K562 (cell line): Measurements from ENCODE around the gene TSHZ1. TPM values are rescaled to one million over a fixed set of nuclear protein-coding genes. Genes with fewer than 3 reads are reported as not detected.

ENCODE experiments used
- CBX8 ChIP-seq: fragments of 200-600 bp; sonication (generic); IDR thresholded peaks from 2 replicates; pipeline ENCODE4 v1.6.1; 2012; ENCODE audit warnings: borderline replicate concordance, mixed run types, low read depth, mild to moderate bottlenecking, moderate library complexity, mixed read lengths, low read length, control low read depth, inconsistent platforms; ENCODE audit not compliant: poor library complexity, severe bottlenecking; ENCODE audit errors: extremely low read depth
- DLX4 ChIP-seq: fragments of 250-450 bp; sonication (Bioruptor Pico); IDR thresholded peaks from 2 replicates; pipeline ENCODE4 v1.6.1; 2021; ENCODE audit warnings: mild to moderate bottlenecking
- EGR1 ChIP-seq: fragments of 450-650 bp; conservative IDR thresholded peaks from 2 replicates; pipeline ENCODE4 v1.6.1; 2017; ENCODE audit warnings: mild to moderate bottlenecking
- HNRNPLL ChIP-seq: fragments of 200-400 bp; formaldehyde crosslinking; IDR thresholded peaks from 2 replicates; pipeline ENCODE4 v1.6.1; 2017; ENCODE audit warnings: low read length, low read depth, mild to moderate bottlenecking; ENCODE audit not compliant: poor library complexity, severe bottlenecking
- KAT8 ChIP-seq: fragments of 450-650 bp; IDR thresholded peaks from 2 replicates; pipeline ENCODE4 v1.6.1; 2016; ENCODE audit warnings: low read depth, mild to moderate bottlenecking
- KDM5B ChIP-seq: fragments of 200-600 bp; sonication (generic); IDR thresholded peaks from 2 replicates; pipeline ENCODE4 v1.6.1; 2012; ENCODE audit warnings: low read depth, mild to moderate bottlenecking, moderate library complexity, low read length, control low read depth, inconsistent platforms; ENCODE audit not compliant: insufficient replicate concordance
- MAFK ChIP-seq: IDR thresholded peaks from 2 replicates; pipeline ENCODE4 v1.6.1; 2011; ENCODE audit warnings: low read length, improper control_type of control experiment
- MNT ChIP-seq, 2 experiments: fragments of 450-650 bp; conservative IDR thresholded peaks; 2 replicates each; pipeline ENCODE4 v1.6.1; 2017; ENCODE audit warnings: mild to moderate bottlenecking in 2 of 2, moderate library complexity in 2 of 2
- NBN ChIP-seq: fragments of 450-650 bp; IDR thresholded peaks from 2 replicates; pipeline ENCODE4 v1.6.1; 2016; ENCODE audit warnings: low read depth, mild to moderate bottlenecking
- PHF8 ChIP-seq: fragments of 200-600 bp; sonication (generic); IDR thresholded peaks from 2 replicates; pipeline ENCODE4 v1.6.1; 2012; ENCODE audit warnings: mixed run types, mild to moderate bottlenecking, inconsistent platforms, low read length, moderate library complexity, borderline replicate concordance
- RBFOX2 ChIP-seq: fragments of 200-400 bp; formaldehyde crosslinking; IDR thresholded peaks from 2 replicates; pipeline ENCODE4 v1.6.1; 2017; ENCODE audit warnings: low read depth, mild to moderate bottlenecking, low read length, moderate library complexity
- TAF1 ChIP-seq: IDR thresholded peaks from 2 replicates; pipeline ENCODE4 v1.6.1; 2011; ENCODE audit warnings: mild to moderate bottlenecking, low read length, moderate library complexity; ENCODE audit not compliant: insufficient read depth, control insufficient read depth, severe bottlenecking; ENCODE audit errors: extremely low read depth
- TEAD4 ChIP-seq, 2 experiments: sonication (generic) in 1 of 2; formaldehyde crosslinking in 1 of 2; IDR thresholded peaks; 2 replicates each; pipeline versions ENCODE4 v1.6.1 to v1.8.0; 2012 to 2022; ENCODE audit warnings: borderline replicate concordance in 1 of 2, inconsistent platforms in 1 of 2, low read length in 1 of 2, mild to moderate bottlenecking in 1 of 2, missing genetic modification reagents in 1 of 2
- THRB ChIP-seq: fragments of 450-650 bp; formaldehyde crosslinking; conservative IDR thresholded peaks from 2 replicates; pipeline ENCODE4 v1.4.0; 2022; ENCODE audit warnings: mild to moderate bottlenecking, missing genetic modification characterization
- ZBED1 ChIP-seq: IDR thresholded peaks from 2 replicates; pipeline ENCODE4 v1.6.1; 2014
- ZNF197 ChIP-seq: fragments of 200-800 bp; sonication (Bioruptor generic); IDR thresholded peaks from 2 replicates; pipeline ENCODE4 v1.6.1; 2016; ENCODE audit warnings: low read depth, missing genetic modification characterization, missing compliant biosample characterization
- ZNF23 ChIP-seq: fragments of 250-450 bp; sonication (Bioruptor Pico); IDR thresholded peaks from 2 replicates; pipeline ENCODE4 v1.4.0; 2020; ENCODE audit warnings: mild to moderate bottlenecking
- ZNF24 ChIP-seq: fragments of 450-650 bp; IDR thresholded peaks from 2 replicates; pipeline ENCODE4 v1.6.1; 2016
- ZNF282 ChIP-seq: sonication (generic); formaldehyde crosslinking; IDR thresholded peaks from 2 replicates; pipeline ENCODE4 v1.8.1; 2023; ENCODE audit warnings: missing genetic modification reagents
- ZNF717 ChIP-seq: fragments of 250-450 bp; sonication (Bioruptor Pico); IDR thresholded peaks from 2 replicates; pipeline ENCODE4 v1.5.0; 2021
- ZNF75A ChIP-seq: fragments of 450-650 bp; formaldehyde crosslinking; IDR thresholded peaks from 2 replicates; pipeline ENCODE4 v1.4.0; 2020; ENCODE audit warnings: mild to moderate bottlenecking
- ZSCAN32 ChIP-seq: fragments of 450-650 bp; formaldehyde crosslinking; IDR thresholded peaks from 2 replicates; pipeline ENCODE4 v1.4.0; 2020; ENCODE audit warnings: mild to moderate bottlenecking, moderate library complexity
- polyA plus RNA-seq, 8 experiments: library from polyadenylated mRNA; depleted of rRNA in 4 of 8; stranded (reverse) in 5 of 8; unstranded in 3 of 8; fragments of >200 nt; fragmentation: Nextera tagmentation in 2 of 8; fragmentation: Illumina TruSeq in 1 of 8; extraction: Ambion mirVana in 2 of 8; extraction: Trizol in 1 of 8; gene quantifications; 2 replicates each; pipeline versions ENCODE4 v1.2.1 to v1.2.3, GENCODE V29; 2011 to 2014; ENCODE audit warnings: inconsistent platforms in 1 of 8, missing spikeins in 1 of 8
- total RNA-seq, 7 experiments: library from RNA; depleted of rRNA in 6 of 7; stranded (reverse); fragments of >200 nt in 6 of 7; fragmentation: Illumina TruSeq in 2 of 7; extraction: Trizol in 2 of 7; gene quantifications; 2 replicates each; pipeline versions ENCODE4 v1.2.1 to v1.2.3, GENCODE V29; 2011 to 2021; ENCODE audit warnings: low replicate concordance in 1 of 7
- TF ChIP-seq, protein P1 (sequence below), 3 experiments: IDR thresholded peaks in 2 of 3; conservative IDR thresholded peaks in 1 of 3; 2 replicates each; pipeline ENCODE4 v1.5.1; 2011 to 2012; ENCODE audit warnings: low read length in 3 of 3, mild to moderate bottlenecking in 3 of 3, control low read depth in 2 of 3, improper control_type of control experiment in 1 of 3, inconsistent platforms in 1 of 3, low read depth in 1 of 3, mixed read lengths in 1 of 3, moderate library complexity in 1 of 3; ENCODE audit not compliant: insufficient read depth in 2 of 3

Gene TSHZ1
- total and polyA plus RNA-seq, 9 of the 15 experiments (the other 6 are each of a cell fraction or from before 2014, with no cell fraction given) = 1.1 to 7.2 (median 2.7) TPM

DNA sequence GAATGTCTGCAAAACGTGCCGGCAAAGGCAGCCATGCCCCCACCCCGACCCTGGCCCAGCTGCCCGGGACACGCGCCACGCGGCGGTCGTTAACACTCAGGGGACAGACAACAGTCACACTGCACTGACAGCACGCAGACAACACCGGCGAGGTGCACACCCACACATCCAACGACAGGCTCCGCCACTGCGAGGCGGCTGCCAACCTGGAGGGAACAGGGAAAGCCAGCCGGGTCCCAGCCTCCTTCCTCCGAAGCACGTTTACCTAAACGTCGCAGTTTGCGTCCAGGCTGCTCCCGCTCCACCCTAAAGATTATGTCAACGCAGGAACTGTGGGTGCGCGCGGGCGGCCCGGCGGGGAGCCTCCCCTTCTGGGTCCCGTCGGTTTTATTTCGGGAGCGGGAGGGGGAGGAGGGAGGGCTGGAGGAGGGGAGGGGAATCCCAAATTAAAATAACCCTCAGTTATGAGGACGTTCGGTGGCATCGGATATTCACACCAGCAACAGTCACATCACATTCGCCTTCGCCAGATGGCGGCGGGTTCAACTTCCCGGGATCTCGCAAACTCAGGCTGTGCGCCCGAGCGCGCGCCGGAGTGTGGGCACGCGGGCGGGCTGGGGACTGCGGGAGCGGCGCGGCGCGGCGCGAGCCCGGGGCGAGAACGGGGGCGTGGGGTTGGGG lies 2.3 kb upstream of the TSHZ1 start (continued):
- TF ChIP-seq ZNF197 = 0 out of 2 replicates have a peak, but pooled peaks have one; percentile 14
- TF ChIP-seq ZNF24 = no peak
- TF ChIP-seq ZNF23 (CRISPR knock-in tag) = no peak
- no peak for TF ChIP-seq TEAD4 (IDR thresholded peaks at IDR 0.05; ENCODE audit: low read length)
- no peak for TF ChIP-seq TEAD4 (CRISPR knock-in tag; IDR thresholded peaks at IDR 0.05; ENCODE audit: borderline replicate concordance)
- TF ChIP-seq ZBED1 = no peak
- no peak for TF ChIP-seq ZNF282 (CRISPR knock-in tag)
- no peak for TF ChIP-seq ZNF75A (CRISPR knock-in tag)
- TF ChIP-seq PHF8 = no peak
- TF ChIP-seq TAF1 = peak; percentile 19
- no peak for TF ChIP-seq ZNF717
- TF ChIP-seq ZSCAN32 = no peak
- TF ChIP-seq, protein P1, sequence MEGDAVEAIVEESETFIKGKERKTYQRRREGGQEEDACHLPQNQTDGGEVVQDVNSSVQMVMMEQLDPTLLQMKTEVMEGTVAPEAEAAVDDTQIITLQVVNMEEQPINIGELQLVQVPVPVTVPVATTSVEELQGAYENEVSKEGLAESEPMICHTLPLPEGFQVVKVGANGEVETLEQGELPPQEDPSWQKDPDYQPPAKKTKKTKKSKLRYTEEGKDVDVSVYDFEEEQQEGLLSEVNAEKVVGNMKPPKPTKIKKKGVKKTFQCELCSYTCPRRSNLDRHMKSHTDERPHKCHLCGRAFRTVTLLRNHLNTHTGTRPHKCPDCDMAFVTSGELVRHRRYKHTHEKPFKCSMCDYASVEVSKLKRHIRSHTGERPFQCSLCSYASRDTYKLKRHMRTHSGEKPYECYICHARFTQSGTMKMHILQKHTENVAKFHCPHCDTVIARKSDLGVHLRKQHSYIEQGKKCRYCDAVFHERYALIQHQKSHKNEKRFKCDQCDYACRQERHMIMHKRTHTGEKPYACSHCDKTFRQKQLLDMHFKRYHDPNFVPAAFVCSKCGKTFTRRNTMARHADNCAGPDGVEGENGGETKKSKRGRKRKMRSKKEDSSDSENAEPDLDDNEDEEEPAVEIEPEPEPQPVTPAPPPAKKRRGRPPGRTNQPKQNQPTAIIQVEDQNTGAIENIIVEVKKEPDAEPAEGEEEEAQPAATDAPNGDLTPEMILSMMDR (IDR thresholded peaks at IDR 0.05 in 2 of 3, conservative IDR thresholded peaks at IDR 0.05 in 1 of 3; ENCODE audit: insufficient read depth in 2 of 3, low read depth in 1 of 3, low read length in 3 of 3) = no peak
- peak; percentile 23; the same call in 1 of the 2 replicates for TF ChIP-seq EGR1
- TF ChIP-seq MNT (conservative IDR thresholded peaks at IDR 0.05) = peak in 1 of 2 experiments; percentile 60; a peak in 2 of 4 replicates
- peak; percentile 41 for TF ChIP-seq KDM5B
- no peak for TF ChIP-seq DLX4 (CRISPR knock-in tag)
- peak; percentile 55 for TF ChIP-seq RBFOX2
- TF ChIP-seq HNRNPLL = peak; percentile 40
- TF ChIP-seq THRB = no peak
- TF ChIP-seq KAT8 = no peak
- TF ChIP-seq NBN = no peak
- no peak for TF ChIP-seq MAFK
- no peak for TF ChIP-seq CBX8
